MCF 10A (cell line): ENCODE data around the gene GGNBP2. TPM values are rescaled to one million over a fixed set of nuclear protein-coding genes. Genes with fewer than 3 reads are reported as not detected.

Experiments
- BruUV-seq: library from RNA; stranded (reverse); fragments of 400-500 nt; replicated peaks from 2 replicates; lab custom pipeline; 2021; lab: Mats Ljungman, UMichigan
- CTCF ChIA-PET: fragments of 300-600 bp; sonication (Branson Sonifier 250); formaldehyde crosslinking; extraction: SDS; loops from one replicate; lab custom pipeline; 2021; ENCODE audit warnings: antibody characterized with exemption, inconsistent platforms; lab: Yijun Ruan, JAX
- POLR2A ChIA-PET: fragments of 300-600, 350-650 bp; sonication (Branson Sonifier 250); formaldehyde crosslinking; extraction: SDS; loops from one replicate; lab custom pipeline; 2020; ENCODE audit warnings: antibody characterized with exemption, inconsistent platforms; lab: Yijun Ruan, JAX
- DNase-seq: peaks from one replicate; pipeline ENCODE4 v3.0.0-alpha.2; 2018; ENCODE audit not compliant: unreplicated experiment
- H3K27ac Mint-ChIP-seq: one replicate; pipeline ENCODE4 v1.8.0; 2022; ENCODE audit warnings: mild to moderate bottlenecking, low read depth, mixed read lengths; ENCODE audit not compliant: unreplicated experiment
- H3K27me3 Mint-ChIP-seq: one replicate; pipeline ENCODE4 v1.8.0; 2022; ENCODE audit warnings: mixed read lengths; ENCODE audit not compliant: insufficient read depth, unreplicated experiment
- H3K36me3 Mint-ChIP-seq: one replicate; pipeline ENCODE4 v1.8.0; 2022; ENCODE audit warnings: mild to moderate bottlenecking, moderate library complexity, mixed read lengths; ENCODE audit not compliant: insufficient read depth, unreplicated experiment
- H3K4me1 Mint-ChIP-seq: one replicate; pipeline ENCODE4 v1.8.0; 2022; ENCODE audit warnings: mixed read lengths; ENCODE audit not compliant: insufficient read depth, unreplicated experiment
- H3K4me3 Mint-ChIP-seq: one replicate; pipeline ENCODE4 v1.8.0; 2022; ENCODE audit warnings: mild to moderate bottlenecking, moderate library complexity, mixed read lengths; ENCODE audit not compliant: unreplicated experiment
- H3K9me3 Mint-ChIP-seq: one replicate; pipeline ENCODE4 v1.8.0; 2022; ENCODE audit warnings: mixed read lengths; ENCODE audit not compliant: unreplicated experiment
- CTCF ChIP-seq: fragments of 200-600 bp; IDR thresholded peaks from one replicate; pipeline ENCODE4 v1.8.0; 2022; ENCODE audit warnings: antibody characterized with exemption, mild to moderate bottlenecking; ENCODE audit not compliant: unreplicated experiment
- intact Hi-C: fragments of 100-400 bp; cut with micrococcal nuclease; formaldehyde crosslinking; loops from 2 replicates; pipeline ENCODE4 v1.14.1; 2022
- total RNA-seq: library from RNA; stranded (reverse); gene quantifications from 2 replicates; pipeline ENCODE4 v1.2.3, GENCODE V29; 2022

The GGNBP2 gene
- total RNA-seq, 1 experiment from 2014 or later = 88.7 TPM

GRCh38 chr17:36586138-36586537, 41.4 kb downstream of the GGNBP2 start:
- Mint-ChIP-seq H3K4me1 (peaks cover 3% of the 10 kb centered on the region), H3K36me3 (peaks cover 86% of the 10 kb centered on the region), H3K27ac (no peak overlapping the region), H3K9me3 (no peaks in the 10 kb centered on the region), H3K4me3 (no peak overlapping the region), H3K27me3 (no peaks in the 10 kb centered on the region)
- DNase-seq = no peak
- ChIA-PET POLR2A (interaction anchor here (1.1 kb wide), 1 partner anchor 52 kb away, joined by 3 read pairs; the partner anchor contains the start of genes MYO19 and PIGW), CTCF (interaction anchor here (1.1 to 1.4 kb wide), 2 partner anchors 16 to 52 kb away, joined by 4 read pairs; no protein-coding TSS in a partner anchor)
- no peak for TF ChIP-seq CTCF
- intact Hi-C loops = no loop called here
- BruUV-seq = no TSS peak

- POLR2A ChIA-PET = interaction anchor here (0.6 to 6.5 kb wide), 3 partner anchors 12 to 104 kb away, joined by 3 to 60 read pairs (median 3); partner anchors contain the start of genes MRM1 and ZNHIT3
- CTCF ChIA-PET = interaction anchor here (0.5 to 2.4 kb wide), 3 partner anchors 9 to 621 kb away, joined by 3 to 10 read pairs (median 4); no protein-coding TSS in a partner anchor
- no peak for TF ChIP-seq CTCF
- Mint-ChIP-seq H3K27ac (no peak overlapping the region), H3K4me3 (no peak overlapping the region), H3K9me3 (no peaks in the 10 kb centered on the region), H3K4me1 (peaks cover 18% of the 10 kb centered on the region), H3K36me3 (peaks cover 52% of the 10 kb centered on the region), H3K27me3 (no peaks in the 10 kb centered on the region)
- DNase-seq = peak; percentile 18
- intact Hi-C loops = loop anchor here (2.0 kb wide), 1 partner anchor 37 kb away; no protein-coding TSS in a partner anchor
- BruUV-seq = no TSS peak
These were observed 45.4 kb downstream of the GGNBP2 start for GRCh38 chr17:36590082-36590481.

DNA sequence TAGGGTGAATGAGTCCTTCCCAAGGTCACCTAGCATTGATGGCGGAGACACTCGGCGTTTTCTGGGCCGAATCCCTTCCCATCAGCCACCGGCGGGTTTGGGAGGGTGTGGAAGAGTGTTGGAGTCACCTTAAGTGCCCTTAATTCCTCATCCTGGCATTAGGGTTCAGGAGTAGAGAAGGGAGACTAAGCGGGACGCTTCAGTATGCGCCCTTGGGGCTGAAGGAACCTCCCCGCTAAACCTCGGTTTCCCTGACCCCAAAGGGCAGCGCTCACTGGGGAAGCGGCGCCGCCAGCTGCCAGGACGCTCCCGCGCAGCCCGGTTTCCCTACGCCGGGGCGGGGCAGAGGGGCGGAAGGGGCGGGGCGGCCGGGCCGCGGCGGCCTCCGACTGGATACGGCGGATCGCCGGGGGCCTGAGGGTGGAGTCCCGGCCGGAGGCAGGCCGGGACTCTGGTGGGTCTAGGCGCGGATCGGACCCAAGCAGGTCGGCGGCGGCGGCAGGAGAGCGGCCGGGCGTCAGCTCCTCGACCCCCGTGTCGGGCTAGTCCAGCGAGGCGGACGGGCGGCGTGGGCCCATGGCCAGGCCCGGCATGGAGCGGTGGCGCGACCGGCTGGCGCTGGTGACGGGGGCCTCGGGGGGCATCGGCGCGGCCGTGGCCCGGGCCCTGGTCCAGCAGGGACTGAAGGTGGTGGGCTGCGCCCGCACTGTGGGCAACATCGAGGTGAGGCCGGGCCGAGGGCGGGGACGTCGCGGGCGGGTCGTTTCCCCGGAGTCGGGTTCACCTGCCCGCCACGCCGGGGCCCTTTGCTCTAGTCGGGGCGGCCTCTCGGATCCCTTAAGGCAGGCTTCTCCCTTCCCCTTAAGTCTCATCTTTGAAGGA, 47.0 kb downstream of the GGNBP2 start, which contains the start of gene DHRS11:
Gene DHRS11, plus strand, starts transcription at position 446 of the 882 bp plus-strand sequence. Its CDS starts 131 bp downstream, at position 577.
- BruUV-seq = no TSS peak
- CTCF ChIA-PET = interaction anchor here (2.4 kb wide), 1 partner anchor 11 kb away, joined by 12 read pairs; no protein-coding TSS in a partner anchor
- Mint-ChIP-seq H3K9me3 (no peaks in the 10 kb centered on the region), H3K27ac (peak within 1 kb of the TSS; percentile 42), H3K27me3 (no peaks in the 10 kb centered on the region), H3K36me3 (peaks cover 42% of the 10 kb centered on the region), H3K4me1 (peaks cover 18% of the 10 kb centered on the region), H3K4me3 (peak within 1 kb of the TSS; percentile 72)
- intact Hi-C loops = loop anchor here (2.0 kb wide), 2 partner anchors 39 to 47 kb away; partner anchors contain the start of gene GGNBP2
- TF ChIP-seq CTCF = no peak
- DNase-seq = peak; percentile 81
- POLR2A ChIA-PET = interaction anchor here (0.6 to 6.5 kb wide), 9 partner anchors 10 to 744 kb away, joined by 3 to 60 read pairs (median 4); partner anchors contain the start of genes AATF, GGNBP2, MRM1 and MYO19

GRCh38 chr17:36592316-36592715, 47.6 kb downstream of the GGNBP2 start:
- no peak for TF ChIP-seq CTCF
- POLR2A ChIA-PET = interaction anchor here (0.6 to 6.5 kb wide), 6 partner anchors 9 to 58 kb away, joined by 3 to 60 read pairs (median 6); partner anchors contain the start of genes GGNBP2, MRM1, MYO19 and PIGW
- H3K27ac Mint-ChIP-seq = peak overlapping the region; percentile 8
- BruUV-seq = no TSS peak
- intact Hi-C loops = loop anchor here (2.0 kb wide), 1 partner anchor 48 kb away; the partner anchor contains the start of gene GGNBP2
- H3K27me3 Mint-ChIP-seq = no peaks in the 10 kb centered on the region
- no peak for DNase-seq
- H3K4me1 Mint-ChIP-seq = peaks cover 18% of the 10 kb centered on the region
- peaks cover 36% of the 10 kb centered on the region for H3K36me3 Mint-ChIP-seq
- H3K9me3 Mint-ChIP-seq = no peaks in the 10 kb centered on the region
- CTCF ChIA-PET = interaction anchor here (2.4 kb wide), 1 partner anchor 10 kb away, joined by 12 read pairs; no protein-coding TSS in a partner anchor
- H3K4me3 Mint-ChIP-seq = peak overlapping the region; percentile 72
